ENCODE measurements around the gene TMED8.

Gene TMED8

DNA sequence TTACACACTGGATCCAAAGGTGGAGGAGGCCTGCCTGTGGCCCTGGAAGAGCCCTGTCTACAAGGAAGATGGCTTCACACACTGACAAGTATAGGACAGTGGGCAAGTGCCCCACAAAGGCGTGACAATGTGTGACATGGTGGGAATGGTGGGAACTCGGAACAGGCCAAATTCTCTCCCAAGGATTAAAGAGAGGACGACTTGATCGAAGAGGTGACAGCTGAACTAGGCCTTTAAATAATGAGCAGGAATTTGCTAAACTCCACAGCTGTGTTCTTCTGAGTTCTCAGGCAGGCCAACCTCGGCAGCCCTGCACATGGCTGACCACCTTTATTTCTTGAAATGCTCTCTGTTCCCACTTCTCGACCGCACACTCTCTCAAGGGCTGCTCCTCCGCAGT, 80.0 kb downstream of the TMED8 start:
- DNase-seq (ENCODE audit: low read depth in 1 of 2, low spot score in 1 of 2), result no peak

DNA sequence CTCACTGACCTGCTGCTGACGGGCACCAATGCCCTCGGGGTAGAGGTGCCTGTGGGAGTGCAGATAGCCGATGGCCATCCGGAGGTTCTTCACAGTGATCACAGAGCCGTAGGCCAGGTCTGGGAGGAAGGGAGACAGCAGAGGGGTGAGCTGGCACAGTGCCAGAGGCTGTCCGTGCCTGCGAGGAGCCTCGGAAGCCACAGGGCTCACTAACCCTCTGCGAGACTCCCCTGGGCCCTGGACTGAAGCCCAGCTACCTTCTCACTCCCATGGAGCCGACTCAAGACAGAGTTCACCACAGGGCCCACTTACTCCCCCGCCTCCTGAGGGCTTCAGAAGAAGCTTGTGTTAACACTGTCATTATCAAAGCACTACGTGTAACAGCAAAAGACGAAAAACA, 80.7 kb downstream of the TMED8 start:
- no peak for DNase-seq (ENCODE audit: low read depth in 1 of 2, low spot score in 1 of 2)

DNA sequence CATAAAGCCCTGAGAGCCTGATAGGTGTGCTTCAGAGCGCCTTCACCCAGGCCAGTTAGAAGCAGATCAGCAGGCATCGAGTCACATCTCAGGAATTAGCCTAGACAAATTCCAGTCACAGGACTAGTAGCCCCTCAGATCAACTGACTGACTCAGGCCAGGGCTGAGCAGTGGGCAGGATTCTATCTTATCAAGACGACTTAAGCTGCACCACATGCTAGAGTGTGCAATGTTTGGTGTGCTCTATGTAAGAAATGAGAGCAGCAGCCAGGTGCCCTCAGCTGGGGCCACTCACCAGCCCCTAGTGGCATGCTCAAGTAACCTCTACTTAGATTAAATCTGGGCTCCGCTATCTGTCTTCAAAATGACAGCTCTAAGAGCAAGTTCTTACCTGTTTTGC, 86.2 kb downstream of the TMED8 start:
- DNase-seq (ENCODE audit: low read depth in 1 of 2, low spot score in 1 of 2), result no peak

DNA sequence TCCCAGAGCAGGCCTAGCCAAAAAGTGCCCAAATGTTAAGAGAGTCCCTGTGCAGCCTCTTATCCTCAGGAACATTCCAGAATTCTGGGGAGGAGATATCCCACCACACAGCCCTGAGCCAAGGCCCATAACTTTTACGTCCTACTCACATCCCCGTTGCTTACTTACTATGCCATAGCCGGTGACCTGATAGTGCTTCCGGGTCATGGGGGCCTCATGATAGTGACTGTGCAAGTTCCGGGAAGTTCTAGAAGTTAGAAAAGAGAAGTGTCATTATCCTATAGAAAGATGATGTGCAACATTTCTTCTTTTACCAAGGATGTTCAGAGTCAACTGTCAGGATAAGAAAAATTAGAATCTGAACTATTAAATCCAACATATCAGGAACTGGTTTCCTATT, 90.3 kb downstream of the TMED8 start:
- DNase-seq (ENCODE audit: low read depth in 1 of 2, low spot score in 1 of 2), result no peak

Data from activated CD4-positive, alpha-beta T cell treated with anti-CD3 and anti-CD28 coated beads, Interleukin-2, amount 50 U/mL, for 24 hours (primary cell).